GM12878 (cell line): Measurements from ENCODE around the gene CPNE5. TPM values are rescaled to one million over a fixed set of nuclear protein-coding genes. Genes with fewer than 3 reads are reported as not detected.

ENCODE experiments used
- ATAC-seq: fragments of 200-7000 bp; cut with Tn5 transposase; 3 replicates; pipeline ENCODE4 v1.9.1; 2020; ENCODE audit warnings: mild to moderate bottlenecking, moderate library complexity
- BruUV-seq: library from RNA; stranded (reverse); fragments of 400-500 nt; replicated peaks from 2 replicates; lab custom pipeline; 2021; lab: Mats Ljungman, UMichigan
- CTCF ChIA-PET: fragments of 300-600 bp; sonication (Branson Sonifier 250); formaldehyde crosslinking; extraction: SDS; loops from one replicate; lab custom pipeline; 2021; ENCODE audit warnings: inconsistent platforms; lab: Yijun Ruan, JAX
- POLR2A ChIA-PET: fragments of 350-600 bp; formaldehyde crosslinking; extraction: SDS; loops from one replicate; lab custom pipeline; 2021; ENCODE audit warnings: inconsistent platforms; lab: Charles Lee
- RAD21 ChIA-PET: fragments of 300-600 bp; sonication (Branson Sonifier 250); formaldehyde crosslinking; loops from one replicate; lab custom pipeline; 2023; ENCODE audit warnings: antibody characterized with exemption; ENCODE audit not compliant: unreplicated experiment; lab: Charles Lee
- SMC1A ChIA-PET: fragments of 300-600 bp; sonication (Branson Sonifier 250); formaldehyde crosslinking; loops from one replicate; lab custom pipeline; 2023; ENCODE audit not compliant: unreplicated experiment, uncharacterized antibody; lab: Charles Lee
- DNase-seq: peaks from one replicate; pipeline ENCODE4 v3.0.0-alpha.2; 2011; ENCODE audit warnings: low read depth, low spot score
- FAIRE-seq: peaks from 3 replicates; lab custom pipeline; 2011; peaks lifted over from hg19 to GRCh38; lab: Jason Lieb, UNC
- H2AFZ ChIP-seq: 2 replicates; pipeline ENCODE4 v1.6.0; 2011; ENCODE audit warnings: low read depth, low read length, control low read depth; ENCODE audit not compliant: control insufficient read depth
- H3K27ac ChIP-seq: 2 replicates; pipeline ENCODE4 v1.5.1; 2011; ENCODE audit warnings: control low read depth; ENCODE audit not compliant: control insufficient read depth, insufficient read depth
- H3K27me3 ChIP-seq, 2 experiments: replicated peaks in 1 of 2; 2 replicates each; pipeline versions ENCODE4 v1.6.0 to v1.6.1; 2011; ENCODE audit warnings: low read length in 1 of 2; ENCODE audit not compliant: control insufficient read depth in 2 of 2, insufficient read depth in 2 of 2
- H3K36me3 ChIP-seq, 2 experiments: 2 replicates each; pipeline ENCODE4 v1.5.1; 2011; ENCODE audit warnings: low read length in 1 of 2; ENCODE audit not compliant: control insufficient read depth in 2 of 2, insufficient read depth in 2 of 2
- H3K4me1 ChIP-seq: 2 replicates; pipeline ENCODE4 v1.6.1; 2011; ENCODE audit warnings: mild to moderate bottlenecking, low read length, moderate library complexity, mixed read lengths; ENCODE audit not compliant: control insufficient read depth, insufficient read depth
- H3K4me2 ChIP-seq: 2 replicates; pipeline ENCODE4 v1.6.0; 2011; ENCODE audit warnings: control low read depth; ENCODE audit not compliant: control insufficient read depth, insufficient read depth
- H3K4me3 ChIP-seq: fragments of 200-600 bp; sonication (generic); 2 replicates; pipeline ENCODE4 v1.5.1; 2016
- H3K79me2 ChIP-seq: 2 replicates; pipeline ENCODE4 v1.6.0; 2011; ENCODE audit warnings: low read length; ENCODE audit not compliant: control insufficient read depth, insufficient read depth
- H3K9ac ChIP-seq: 2 replicates; pipeline ENCODE4 v1.8.0; 2011; ENCODE audit warnings: low read length, control low read depth, mixed read lengths; ENCODE audit not compliant: control insufficient read depth, insufficient read depth
- H3K9me3 ChIP-seq: replicated peaks from 3 replicates; pipeline ENCODE4 v1.5.1; 2011; ENCODE audit warnings: mild to moderate bottlenecking, low read length; ENCODE audit not compliant: control insufficient read depth, insufficient read depth
- H4K20me1 ChIP-seq: 2 replicates; pipeline ENCODE4 v1.6.0; 2011; ENCODE audit not compliant: control insufficient read depth, insufficient read depth
- BHLHE40 ChIP-seq, 2 experiments: fragments of 450-650 bp in 1 of 2; IDR thresholded peaks; 2 replicates each; pipeline ENCODE4 v1.6.1; 2011 to 2017; ENCODE audit warnings: low read depth in 2 of 2, borderline replicate concordance in 1 of 2, improper control_type of control experiment in 1 of 2, low read length in 1 of 2, mild to moderate bottlenecking in 1 of 2
- EP300 ChIP-seq, 2 experiments: fragments of 150-350 bp in 1 of 2; IDR thresholded peaks; 2 replicates each; pipeline ENCODE4 v1.6.1; 2011 to 2012; ENCODE audit warnings: low read depth in 2 of 2, low read length in 2 of 2, borderline replicate concordance in 1 of 2, improper control_type of control experiment in 1 of 2, inconsistent platforms in 1 of 2; ENCODE audit not compliant: control insufficient read depth in 1 of 2
- RAD21 ChIP-seq: IDR thresholded peaks from 2 replicates; pipeline ENCODE4 v1.6.1; 2011; ENCODE audit warnings: mild to moderate bottlenecking, low read depth, low read length, moderate library complexity; ENCODE audit not compliant: insufficient read depth
- SUPT20H ChIP-seq: IDR thresholded peaks from 2 replicates; pipeline ENCODE4 v1.6.1; 2011; ENCODE audit warnings: low read depth, mild to moderate bottlenecking, low read length, moderate library complexity, borderline replicate concordance; ENCODE audit not compliant: control insufficient read depth
- WGBS: methylation state at CpG from one replicate; pipeline ENCODE4 v1.1.6; 2016; ENCODE audit warnings: low lambda C conversion rate; ENCODE audit not compliant: insufficient replicate concordance, insufficient coverage; ENCODE audit errors: missing lambda C conversion rate; 5-methylcytosine and 5-hydroxymethylcytosine counted together
- in situ Hi-C: fragments of 300-500 bp; cut with MboI; formaldehyde crosslinking; loops from 9 replicates; pipeline ENCODE4 v1.14.3; 2018; ENCODE audit warnings: mixed read lengths
- intact Hi-C: fragments of 100-400 bp; cut with micrococcal nuclease; formaldehyde crosslinking; loops from one replicate; pipeline ENCODE4 v1.14.2; 2022; ENCODE audit not compliant: unreplicated experiment
- polyA plus RNA-seq, 11 experiments: library from polyadenylated mRNA; depleted of rRNA in 4 of 11; unstranded in 6 of 11; stranded (reverse) in 5 of 11; fragments of >200 nt; fragmentation: Nextera tagmentation in 4 of 11; fragmentation: Illumina TruSeq in 1 of 11; extraction: Ambion mirVana in 4 of 11; extraction: Trizol in 1 of 11; gene quantifications; 1 replicate in 1 of 11; 2 replicates in 10 of 11; pipeline versions ENCODE4 v1.2.1 to v1.2.3, GENCODE V29; 2011 to 2016; ENCODE audit warnings: inconsistent platforms in 2 of 11, missing spikeins in 2 of 11, low read depth in 1 of 11
- total RNA-seq, 4 experiments: library from RNA; depleted of rRNA in 3 of 4; stranded (reverse); fragments of >200 nt in 3 of 4; fragmentation: Illumina TruSeq in 1 of 4; extraction: Trizol in 1 of 4; gene quantifications; 2 replicates each; pipeline versions ENCODE4 v1.2.1 to v1.2.3, GENCODE V29; 2013 to 2021
- TF ChIP-seq, protein P1 (sequence below): IDR thresholded peaks from 2 replicates; pipeline ENCODE4 v1.6.1; 2011; ENCODE audit warnings: low read depth, low read length, improper control_type of control experiment, borderline replicate concordance

The CPNE5 gene
- total and polyA plus RNA-seq, 10 of the 15 experiments (the other 5 are each of a cell fraction or from before 2014, with no cell fraction given): 2.4 to 39.1 (median 18.2) TPM

DNA sequence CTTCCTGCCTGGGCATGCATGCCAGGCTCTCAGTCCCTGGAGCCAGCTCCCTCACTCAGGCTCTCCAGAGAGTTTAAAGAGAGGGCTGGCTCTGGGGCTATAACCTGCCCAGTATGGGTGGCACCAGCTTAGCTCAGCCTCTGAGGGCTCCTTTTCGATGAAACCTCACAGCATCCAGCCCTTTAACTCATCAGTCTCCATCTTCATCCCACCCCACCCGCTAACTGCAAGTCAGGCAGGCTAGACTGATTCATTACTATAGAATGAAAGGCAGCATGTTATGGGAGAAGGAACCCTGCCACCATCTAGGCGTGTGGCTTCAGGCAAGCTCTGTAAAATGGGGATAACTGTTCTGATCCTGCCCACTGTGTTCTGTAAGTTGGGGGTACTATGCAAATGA is 88.2 kb downstream of the CPNE5 start:
- H3K79me2 ChIP-seq: peaks cover 15% of the 10 kb centered on the region
- H3K9me3 ChIP-seq: no peaks in the 10 kb centered on the region; the same call in 1 of the 3 replicates
- no peak overlapping the region for H3K9ac ChIP-seq
- in situ Hi-C loops: loop anchor here (5.0 kb wide), 1 partner anchor 129 kb away; no protein-coding TSS in a partner anchor
- ChIA-PET RAD21 (interaction anchor here (1.2 to 1.9 kb wide), 2 partner anchors 16 to 136 kb away, joined by 3 to 5 read pairs; no protein-coding TSS in a partner anchor), SMC1A (interaction anchor here (1.0 to 2.2 kb wide), 3 partner anchors 31 to 154 kb away, joined by 3 to 5 read pairs (median 3); no protein-coding TSS in a partner anchor), POLR2A (interaction anchor here (6.1 kb wide), 1 partner anchor 70 kb away, joined by 57 read pairs; the partner anchor contains the start of gene CDKN1A), CTCF (interaction anchor here (1.3 to 1.5 kb wide), 2 partner anchors 26 to 127 kb away, joined by 3 to 4 read pairs; no protein-coding TSS in a partner anchor)
- BruUV-seq: no TSS peak
- H3K27me3 ChIP-seq: no peaks in the 10 kb centered on the region
- no peaks in the 10 kb centered on the region for H4K20me1 ChIP-seq
- DNase-seq (no peak), ATAC-seq (no peak), FAIRE-seq (no peak)
- H2AFZ ChIP-seq: no peak overlapping the region
- intact Hi-C loops: no loop called here
- peaks cover 42% of the 10 kb centered on the region for H3K4me1 ChIP-seq
- peaks cover 0 to 2% of the 10 kb centered on the region in 2 experiments; a peak in 2 of 4 replicates for H3K36me3 ChIP-seq
- H3K27ac ChIP-seq: no peak overlapping the region
- TF ChIP-seq, protein P1, sequence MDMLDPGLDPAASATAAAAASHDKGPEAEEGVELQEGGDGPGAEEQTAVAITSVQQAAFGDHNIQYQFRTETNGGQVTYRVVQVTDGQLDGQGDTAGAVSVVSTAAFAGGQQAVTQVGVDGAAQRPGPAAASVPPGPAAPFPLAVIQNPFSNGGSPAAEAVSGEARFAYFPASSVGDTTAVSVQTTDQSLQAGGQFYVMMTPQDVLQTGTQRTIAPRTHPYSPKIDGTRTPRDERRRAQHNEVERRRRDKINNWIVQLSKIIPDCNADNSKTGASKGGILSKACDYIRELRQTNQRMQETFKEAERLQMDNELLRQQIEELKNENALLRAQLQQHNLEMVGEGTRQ: no peak
- TF ChIP-seq RAD21 (no peak), BHLHE40 (IDR thresholded peaks at IDR 0.05; ENCODE audit: borderline replicate concordance in 1 of 2, low read depth in 2 of 2, low read length in 1 of 2) (no peak), EP300 (IDR thresholded peaks at IDR 0.05; ENCODE audit: borderline replicate concordance in 1 of 2, control insufficient read depth in 1 of 2, low read depth in 2 of 2, low read length in 2 of 2) (no peak), SUPT20H (no peak)
- H3K4me2 ChIP-seq: no peak overlapping the region
- H3K4me3 ChIP-seq: no peak overlapping the region
- WGBS: 98% methylated on average over 3 of the region's 3 CpGs
